ENCODE data around the gene ELMO1.

Gene ELMO1

GRCh38 chr7:36944838-36945237, 503.8 kb downstream of the ELMO1 start:
- no peak for DNase-seq (ENCODE audit: low read depth)

GRCh38 chr7:36943591-36944435, 504.9 kb downstream of the ELMO1 start:
- no peak for DNase-seq (ENCODE audit: low read depth)

DNA sequence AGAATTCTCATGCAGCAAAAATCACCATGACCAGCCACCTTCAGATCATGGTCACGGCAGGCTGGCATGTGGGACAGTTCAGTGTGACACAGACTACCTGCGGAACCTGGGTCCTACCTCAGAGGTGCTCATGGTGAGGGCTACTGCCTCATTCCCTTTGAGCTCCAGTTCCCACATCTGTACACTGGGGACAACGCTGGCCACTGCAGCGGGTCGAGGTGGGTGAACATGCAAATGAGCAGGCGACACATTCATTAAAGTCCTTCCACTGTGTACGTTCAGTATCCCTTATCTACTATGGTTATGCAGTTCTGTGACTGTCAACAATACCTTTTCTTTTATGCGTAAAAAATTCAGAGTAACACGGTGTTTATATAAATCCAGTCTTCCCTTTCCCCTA, 505.7 kb downstream of the ELMO1 start:
- no peak for DNase-seq (ENCODE audit: low read depth)

GRCh38 chr7:36942541-36942940, 506.1 kb downstream of the ELMO1 start:
- DNase-seq (ENCODE audit: low read depth), result no peak

DNA sequence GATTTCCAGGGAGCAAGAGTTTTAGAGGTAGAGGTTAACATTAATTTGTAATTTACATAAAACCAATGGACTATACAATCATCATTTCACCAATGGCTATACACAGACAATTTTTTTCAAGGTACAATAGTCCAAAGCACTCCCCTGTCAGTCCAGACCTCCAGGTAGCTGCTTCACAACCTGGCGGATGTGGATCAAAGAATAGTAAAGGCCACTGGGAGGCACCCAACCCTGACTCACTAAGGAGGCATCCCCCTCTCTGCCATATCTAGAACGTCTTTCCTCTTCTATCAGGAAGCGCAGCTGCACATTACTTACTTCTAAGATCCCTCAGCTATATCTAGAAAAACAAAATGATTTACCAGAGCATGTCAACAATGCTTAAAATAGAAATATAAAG, 506.6 kb downstream of the ELMO1 start:
- no peak for DNase-seq (ENCODE audit: low read depth)

DNA sequence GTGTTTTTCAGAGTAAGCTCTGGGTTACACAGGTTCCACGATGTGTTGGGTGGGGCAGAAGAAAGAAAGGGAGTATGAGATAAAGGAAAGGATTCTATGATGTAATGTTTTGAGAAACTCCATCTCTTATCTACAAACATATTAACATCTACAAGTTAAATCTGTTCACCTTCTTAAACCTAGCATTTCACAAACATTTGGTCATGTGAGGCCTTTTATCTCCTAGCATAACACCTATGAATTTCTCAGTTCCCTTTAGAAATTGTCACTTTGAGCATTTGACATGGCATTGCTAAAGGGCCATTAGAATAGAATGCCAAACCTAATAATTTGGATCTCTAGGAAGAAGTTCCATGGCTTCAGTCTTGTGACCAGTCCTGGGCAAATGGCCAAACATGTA, 507.3 kb downstream of the ELMO1 start:
- no peak for DNase-seq (ENCODE audit: low read depth)

GRCh38 chr7:36939816-36940215, 508.8 kb downstream of the ELMO1 start:
- DNase-seq (ENCODE audit: low read depth), result no peak

DNA sequence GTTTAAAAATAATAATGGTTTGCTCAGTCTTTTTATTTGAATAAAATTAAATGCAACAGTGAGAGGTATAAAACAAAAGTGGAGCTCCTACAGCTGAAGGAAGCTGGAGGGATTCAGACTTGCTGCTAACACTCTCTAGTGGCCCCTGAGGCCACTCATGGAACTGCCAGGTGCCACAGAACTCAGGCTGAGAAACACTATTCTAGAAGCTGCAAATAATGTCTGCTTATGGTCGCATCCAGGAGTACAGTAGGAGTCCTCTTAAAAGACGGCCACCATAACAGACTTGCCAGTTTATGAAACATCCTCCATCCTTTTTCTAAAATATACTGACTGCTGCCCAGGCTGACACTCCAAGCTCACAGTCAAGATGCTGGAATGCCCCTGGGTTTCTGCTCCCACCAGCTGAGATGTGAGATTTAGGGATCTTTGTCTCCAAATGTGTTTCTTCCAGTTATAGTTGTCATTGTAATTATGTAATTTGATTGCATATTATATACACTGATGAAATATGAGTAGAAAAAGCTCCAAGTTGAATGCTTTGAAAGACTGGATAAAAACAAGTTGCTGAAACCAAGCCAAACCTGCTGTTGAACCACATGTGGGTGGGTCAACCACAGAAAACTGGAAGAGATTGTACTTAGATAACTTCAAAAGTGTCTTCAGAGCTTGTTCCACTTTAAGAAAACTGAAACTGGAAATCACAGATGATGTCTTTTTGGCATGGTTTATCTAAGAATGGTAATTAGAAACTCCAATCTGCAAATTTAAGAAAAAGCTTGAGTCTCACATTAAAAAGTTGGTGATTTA, 510.7 kb downstream of the ELMO1 start:
- DNase-seq (ENCODE audit: low read depth), result no peak

GRCh38 chr7:36931892-36932291, 516.8 kb downstream of the ELMO1 start:
- DNase-seq (ENCODE audit: low read depth), result no peak

DNA sequence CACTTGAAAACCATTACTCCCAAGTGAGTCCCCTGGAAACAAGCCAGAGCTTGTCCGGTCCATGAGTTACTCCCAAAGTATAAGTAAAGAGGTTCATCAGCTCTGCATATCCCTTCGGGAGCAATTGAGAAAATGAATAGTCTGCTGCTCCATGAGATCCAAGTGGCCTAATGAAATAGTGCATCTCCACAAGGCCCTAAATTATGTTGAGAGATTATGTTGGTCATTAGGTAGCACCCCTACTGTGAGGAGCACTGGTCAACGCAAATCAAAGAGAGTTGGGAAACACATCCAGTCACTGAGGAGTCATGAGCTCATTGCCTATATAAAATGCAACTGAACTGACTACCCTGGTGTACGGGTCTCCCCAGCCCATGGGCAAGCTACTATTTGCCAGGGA, 518.9 kb downstream of the ELMO1 start:
- no peak for DNase-seq (ENCODE audit: low read depth)

DNA sequence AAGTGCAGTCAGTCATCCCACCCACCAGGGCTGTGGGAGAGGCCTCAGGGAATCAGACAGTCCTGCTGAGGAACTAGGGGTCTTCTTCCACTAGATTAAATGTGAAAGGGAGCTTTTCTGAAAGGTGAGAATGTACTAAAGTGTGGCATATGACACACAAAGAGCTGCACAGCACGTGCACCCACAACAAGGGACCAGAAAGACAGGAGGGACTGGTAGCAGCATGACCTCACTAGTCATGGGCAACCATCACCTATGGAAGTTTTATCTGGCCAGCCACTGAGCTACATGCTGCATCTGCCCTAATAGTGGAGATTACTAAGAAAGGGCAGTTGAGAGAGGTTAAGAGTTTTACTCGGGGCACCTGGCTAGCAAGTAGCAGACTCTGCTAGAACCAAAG, 519.9 kb downstream of the ELMO1 start:
- no peak for DNase-seq (ENCODE audit: low read depth)

GRCh38 chr7:36928311-36928710, 520.4 kb downstream of the ELMO1 start:
- no peak for DNase-seq (ENCODE audit: low read depth)

- DNase-seq (ENCODE audit: low read depth), result no peak
Observed at GRCh38 chr7:36925691-36926090, 523.0 kb downstream of the ELMO1 start.

- DNase-seq (ENCODE audit: low read depth), result no peak
Observed at GRCh38 chr7:36925207-36925606, 523.5 kb downstream of the ELMO1 start.

GRCh38 chr7:36923943-36924436, 524.7 kb downstream of the ELMO1 start:
- DNase-seq (ENCODE audit: low read depth), result no peak

- no peak for DNase-seq (ENCODE audit: low read depth)
Observed at GRCh38 chr7:36923185-36923584, 525.5 kb downstream of the ELMO1 start.

GRCh38 chr7:36920433-36920832, 528.2 kb downstream of the ELMO1 start:
- no peak for DNase-seq (ENCODE audit: low read depth)

DNA sequence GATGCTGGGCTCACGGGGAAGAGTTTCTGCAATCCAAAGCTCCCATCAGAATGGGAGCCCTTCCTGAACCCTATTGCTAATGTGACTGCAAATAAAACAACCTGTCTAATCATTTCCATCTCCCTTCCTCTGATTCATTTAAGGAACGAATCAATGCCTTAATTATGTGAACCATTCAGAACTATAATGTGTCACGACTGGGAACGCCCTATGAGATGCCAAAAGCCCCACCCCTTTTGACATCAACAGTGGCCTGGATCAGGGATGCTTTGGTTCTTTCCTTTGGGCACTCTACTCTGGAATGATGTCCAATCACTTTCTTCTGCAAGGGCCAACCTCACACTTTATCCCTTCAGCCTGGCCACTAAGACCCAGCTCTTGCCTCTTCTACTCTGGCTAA, 528.9 kb downstream of the ELMO1 start:
- DNase-seq (ENCODE audit: low read depth), result no peak

GRCh38 chr7:36918591-36918990, 530.1 kb downstream of the ELMO1 start:
- no peak for DNase-seq (ENCODE audit: low read depth)

DNA sequence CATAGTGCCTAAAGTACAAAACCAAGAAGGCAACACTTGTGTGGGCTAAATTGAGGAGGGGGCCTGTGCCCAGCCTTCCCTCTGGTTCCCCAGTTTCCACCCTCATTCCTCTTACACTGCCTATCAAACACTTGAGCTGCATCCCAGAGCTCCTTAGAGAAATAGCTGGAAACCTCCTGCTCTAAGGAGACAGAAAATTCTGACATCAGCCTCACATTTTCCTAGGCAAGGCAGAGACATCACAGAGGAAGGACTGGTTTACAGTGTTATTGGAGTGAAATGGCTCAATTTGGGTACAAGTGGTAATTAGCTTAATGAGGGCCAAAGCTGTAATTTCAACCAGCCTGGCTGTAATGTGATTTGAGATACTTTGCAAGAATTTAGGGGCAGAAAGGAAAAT, 532.0 kb downstream of the ELMO1 start:
- DNase-seq (ENCODE audit: low read depth), result no peak

DNA sequence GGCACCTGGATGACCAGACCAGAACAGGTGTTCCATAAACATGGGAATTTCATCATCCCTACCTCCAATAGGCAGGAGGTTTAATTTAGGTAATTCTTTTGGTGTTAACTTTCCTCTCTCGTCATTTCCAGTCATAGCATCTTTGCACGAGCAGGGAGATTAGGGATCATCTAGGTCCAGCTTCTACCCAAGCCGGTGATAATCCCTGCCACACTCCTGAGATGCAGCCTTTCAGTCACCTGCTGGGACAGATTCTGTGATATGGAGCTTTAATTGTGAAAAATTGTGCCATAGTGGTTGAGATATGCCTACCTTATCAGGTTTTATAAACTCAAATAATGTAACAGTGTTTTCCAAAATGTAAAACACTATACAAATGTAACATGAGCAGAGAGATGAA, 532.5 kb downstream of the ELMO1 start:
- DNase-seq (ENCODE audit: low read depth), result no peak

DNA sequence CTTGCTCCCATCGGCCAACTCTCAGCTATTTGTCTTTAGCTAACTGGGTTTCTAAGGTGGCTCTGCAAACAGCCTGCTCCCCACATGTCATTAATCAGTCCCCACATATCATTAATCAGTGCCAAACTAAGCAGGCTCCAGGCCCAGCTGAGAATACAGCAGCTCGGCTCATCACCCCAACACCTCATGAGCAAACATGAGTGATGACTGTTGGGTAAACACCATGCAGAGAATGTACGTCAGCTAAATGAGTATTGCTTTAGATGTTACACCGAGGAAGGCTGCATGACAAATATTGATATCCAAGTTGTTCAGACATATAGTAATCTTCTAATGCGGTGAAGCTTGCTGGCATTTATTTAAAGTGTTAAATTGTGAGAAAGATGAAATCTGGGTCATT, 536.9 kb downstream of the ELMO1 start:
- no peak for DNase-seq (ENCODE audit: low read depth)

DNA sequence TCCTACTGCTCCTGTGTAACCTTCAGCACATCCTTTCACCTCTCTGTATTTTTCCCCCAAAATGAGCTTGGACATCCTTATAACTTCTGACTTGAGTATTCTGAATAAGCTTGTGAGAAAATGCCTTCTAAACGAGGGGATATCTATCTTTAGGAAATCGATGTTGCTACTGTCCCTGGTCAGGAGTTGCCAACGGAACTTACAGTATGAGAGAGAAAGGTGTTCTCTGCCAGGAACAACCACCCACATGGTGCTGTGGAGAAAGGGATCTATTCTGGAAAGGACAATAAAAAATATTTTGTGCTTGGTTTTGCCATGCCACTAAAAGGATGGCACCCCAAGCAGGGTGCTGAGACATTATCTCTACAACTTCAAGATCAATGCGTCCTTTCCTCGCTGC, 537.8 kb downstream of the ELMO1 start:
- DNase-seq (ENCODE audit: low read depth), result no peak
